LNCaP clone FGC (cell line): ENCODE data around the gene ANKRD65.

ENCODE experiments used
- DNase-seq: peaks from one replicate; pipeline ENCODE4 v3.0.0-alpha.2; 2011; ENCODE audit warnings: low read depth
- H3K4me3 ChIP-seq: 2 replicates; pipeline ENCODE4 v1.5.1; 2011; ENCODE audit warnings: mild to moderate bottlenecking, low read depth, low read length, control low read depth
- CTCF ChIP-seq: IDR thresholded peaks from 2 replicates; pipeline ENCODE4 v1.5.1; 2012; ENCODE audit warnings: mild to moderate bottlenecking; ENCODE audit not compliant: control insufficient read depth, insufficient read depth; ENCODE audit errors: extremely low read depth

The ANKRD65 gene

GRCh38 chr1:1377540-1378205 is 43.4 kb downstream of the ANKRD65 start:
- no peak overlapping the region for H3K4me3 ChIP-seq
- no peak for DNase-seq
- no peak for TF ChIP-seq CTCF

- no peak for DNase-seq
- no peak for TF ChIP-seq CTCF
- peak overlapping the region; percentile 85 for H3K4me3 ChIP-seq
Measured at GRCh38 chr1:1376551-1377226, 44.4 kb downstream of the ANKRD65 start.

GRCh38 chr1:1374929-1375662 is 46.0 kb downstream of the ANKRD65 start, which contains the start of gene AURKAIP1:
TSS of gene AURKAIP1 (minus strand) at chr1:1375207. CDS start at chr1:1374756, 451 bp downstream.
- H3K4me3 ChIP-seq, result peak within 1 kb of the TSS; percentile 85
- DNase-seq, result peak; percentile 99
- peak; percentile 23 for TF ChIP-seq CTCF

GRCh38 chr1:1374589-1374928 is 46.5 kb downstream of the ANKRD65 start:
- no peak for DNase-seq
- peak overlapping the region; percentile 85 for H3K4me3 ChIP-seq
- no peak for TF ChIP-seq CTCF

GRCh38 chr1:1373815-1374588 is 47.1 kb downstream of the ANKRD65 start:
- peak overlapping the region; percentile 85 for H3K4me3 ChIP-seq
- no peak for DNase-seq
- TF ChIP-seq CTCF, result no peak

- TF ChIP-seq CTCF, result no peak
- peak overlapping the region; percentile 85 for H3K4me3 ChIP-seq
- no peak for DNase-seq
Measured at GRCh38 chr1:1373051-1373814, 47.8 kb downstream of the ANKRD65 start.
